Body of pancreas (tissue), 4 donors: Measurements from ENCODE around the gene PRR5L. TPM values are rescaled to one million over a fixed set of nuclear protein-coding genes. Genes with fewer than 3 reads are reported as not detected.
A peak's percentile ranks its signal among the peaks of the same experiment; 100 is the strongest.

Experiments
- ATAC-seq: fragments of 150-250 bp; one replicate; pipeline ENCODE4 v1.9.1; 2016
- DNase-seq, 4 donors: peaks; one replicate each; pipeline ENCODE4 v3.0.0-alpha.2; 2019
- H3K27ac ChIP-seq, 4 donors: fragments of 200-600 bp; sonication (generic); 1 replicate in 3 of 4; 2 replicates in 1 of 4; pipeline versions ENCODE4 v1.5.1 to v1.6.1; 2016 to 2019; ENCODE audit warnings: mild to moderate bottlenecking in 1 of 4, mixed read lengths in 1 of 4, moderate library complexity in 1 of 4
- H3K27me3 ChIP-seq, 2 donors: fragments of 200-600 bp; sonication (generic); one replicate each; pipeline ENCODE4 v1.6.0; 2016; ENCODE audit warnings: mild to moderate bottlenecking in 1 of 2
- H3K36me3 ChIP-seq, 2 donors: fragments of 200-600 bp; sonication (generic); replicated peaks in 1 of 2; 2 replicates each; pipeline ENCODE4 v1.5.1; 2016; ENCODE audit warnings: low read depth in 2 of 2; ENCODE audit not compliant: insufficient read depth in 1 of 2
- H3K4me1 ChIP-seq: fragments of 200-600 bp; sonication (generic); one replicate; pipeline ENCODE4 v1.6.0; 2016
- H3K4me3 ChIP-seq, 2 donors: fragments of 200-600 bp; sonication (generic); 1 replicate in 1 of 2; 2 replicates in 1 of 2; pipeline ENCODE4 v1.5.1; 2016 to 2019
- H3K9me3 ChIP-seq, 3 donors: fragments of 200-600 bp; sonication (generic); 1 replicate in 2 of 3; 2 replicates in 1 of 3; pipeline ENCODE4 v1.5.1; 2016
- CTCF ChIP-seq, 7 experiments: fragments of 450-650 bp in 4 of 7; fragments of 200-600 bp in 3 of 7; sonication (generic) in 3 of 7; IDR thresholded peaks; one replicate each; pipeline ENCODE4 v1.5.1; 2016 to 2019; ENCODE audit warnings: antibody characterized with exemption in 7 of 7
- POLR2A ChIP-seq, 3 donors: fragments of 450-650 bp; IDR thresholded peaks; one replicate each; pipeline ENCODE4 v1.6.1; 2016; ENCODE audit warnings: antibody characterized with exemption in 3 of 3, mild to moderate bottlenecking in 2 of 3
- WGBS, 2 donors: methylation state at CpG; one replicate each; pipeline ENCODE4 v1.1.5; 2017; 5-methylcytosine and 5-hydroxymethylcytosine counted together
- intact Hi-C: fragments of 100-400 bp; cut with DNase I; formaldehyde crosslinking; loops from one replicate; pipeline ENCODE4 v1.15.1; 2023
- total RNA-seq, 2 donors: library from RNA; depleted of rRNA; stranded (reverse); fragments of >200 nt; gene quantifications; one replicate each; pipeline ENCODE4 v1.1.0, GENCODE V29; 2016

PRR5L gene
- total RNA-seq, 2 donors from 2014 or later, result 2.6 to 3.0 TPM

GRCh38 chr11:36498721-36499120, 202.6 kb downstream of the PRR5L start:
- intact Hi-C loops, result no loop called here

GRCh38 chr11:36499315-36499714, 203.2 kb downstream of the PRR5L start:
- 92 to 96% methylated on average over 4 of the region's 4 CpGs for WGBS, 2 donors
- Histone ChIP-seq H3K4me1 (peaks cover 26% of the 10 kb centered on the region), H3K9me3 (no peaks in the 10 kb centered on the region), H3K4me3 (no peak overlapping the region), H3K27me3 (no peaks in the 10 kb centered on the region), H3K27ac (no peak overlapping the region), H3K36me3 (peaks cover 0 to 13% of the 10 kb centered on the region in 2 donors)
- ATAC-seq (no peak), DNase-seq (no peak)
- intact Hi-C loops, result no loop called here
- TF ChIP-seq CTCF (IDR thresholded peaks at IDR 0.05) (no peak), POLR2A (IDR thresholded peaks at IDR 0.05) (no peak)

More at GRCh38 chr11:36498721-36499120, 202.6 kb downstream of the PRR5L start:
- 73 to 79% methylated on average over 1 of the region's 1 CpG for WGBS, 2 donors
- Histone ChIP-seq H3K4me1 (peaks cover 20% of the 10 kb centered on the region), H3K4me3 (no peak overlapping the region), H3K27me3 (no peaks in the 10 kb centered on the region), H3K36me3 (peaks cover 0 to 13% of the 10 kb centered on the region in 2 donors), H3K9me3 (no peaks in the 10 kb centered on the region), H3K27ac (no peak overlapping the region)
- no peak for ATAC-seq
- TF ChIP-seq POLR2A (IDR thresholded peaks at IDR 0.05) (no peak), CTCF (IDR thresholded peaks at IDR 0.05) (no peak)
- no peak for DNase-seq

GRCh38 chr11:36500315-36500721, 204.2 kb downstream of the PRR5L start:
- H3K27me3 ChIP-seq, result no peaks in the 10 kb centered on the region
- 57 to 89% methylated on average over 1 of the region's 1 CpG for WGBS, 2 donors
- H3K36me3 ChIP-seq, result peaks cover 0 to 12% of the 10 kb centered on the region in 2 donors
- peaks cover 30% of the 10 kb centered on the region for H3K4me1 ChIP-seq
- peak overlapping the region in 1 of 4 donors; percentile 24 for H3K27ac ChIP-seq
- TF ChIP-seq CTCF (IDR thresholded peaks at IDR 0.05), result no peak
- no peak for TF ChIP-seq POLR2A (IDR thresholded peaks at IDR 0.05)
- intact Hi-C loops, result no loop called here
- no peak overlapping the region for H3K4me3 ChIP-seq
- DNase-seq (peak in 1 of 4 donors; percentile 43), ATAC-seq (peak; percentile 51)
- H3K9me3 ChIP-seq, result no peaks in the 10 kb centered on the region

GRCh38 chr11:36501236-36501635, 205.1 kb downstream of the PRR5L start:
- H3K27ac ChIP-seq, result no peak overlapping the region
- TF ChIP-seq CTCF (IDR thresholded peaks at IDR 0.05) (no peak), POLR2A (IDR thresholded peaks at IDR 0.05) (no peak)
- H3K36me3 ChIP-seq, result peaks cover 0 to 10% of the 10 kb centered on the region in 2 donors
- ATAC-seq, result no peak
- no peak overlapping the region for H3K4me3 ChIP-seq
- no peak for DNase-seq
- WGBS, 2 donors, result 79 to 82% methylated on average over 5 of the region's 5 CpGs
- intact Hi-C loops, result no loop called here
- no peaks in the 10 kb centered on the region for H3K9me3 ChIP-seq
- no peaks in the 10 kb centered on the region for H3K27me3 ChIP-seq
- H3K4me1 ChIP-seq, result peaks cover 30% of the 10 kb centered on the region

GRCh38 chr11:36507824-36508489, 211.9 kb downstream of the PRR5L start:
- WGBS, 2 donors, result 27 to 31% methylated on average over 7 of the region's 7 CpGs
- H3K4me3 ChIP-seq, result no peak overlapping the region
- no peaks in the 10 kb centered on the region for H3K27me3 ChIP-seq
- intact Hi-C loops, result no loop called here
- TF ChIP-seq CTCF (IDR thresholded peaks at IDR 0.05), result no peak
- TF ChIP-seq POLR2A (IDR thresholded peaks at IDR 0.05), result no peak
- H3K9me3 ChIP-seq, result no peaks in the 10 kb centered on the region
- ATAC-seq (no peak), DNase-seq (peak in 2 of 4 donors; percentile 15 to 32)
- no peaks in the 10 kb centered on the region for H3K36me3 ChIP-seq
- peak overlapping the region in 2 of 4 donors; percentile 95 to 97 for H3K27ac ChIP-seq
- H3K4me1 ChIP-seq, result peaks cover 17% of the 10 kb centered on the region
